Endodermal cell (in vitro differentiated cells): ENCODE data around the gene DCBLD2. TPM values are rescaled to one million over a fixed set of nuclear protein-coding genes. Genes with fewer than 3 reads are reported as not detected.

Source experiments
- DNase-seq: peaks from one replicate; pipeline ENCODE4 v3.0.0-alpha.2; 2017
- H3K27ac ChIP-seq: 2 replicates; pipeline ENCODE4 v1.5.1; 2013; ENCODE audit warnings: mild to moderate bottlenecking, low read depth, low read length, moderate library complexity
- H3K27me3 ChIP-seq: 2 replicates; pipeline ENCODE4 v1.6.1; 2013; ENCODE audit warnings: mild to moderate bottlenecking, low read length, moderate library complexity; ENCODE audit not compliant: insufficient read depth, control insufficient read depth, poor library complexity, severe bottlenecking
- H3K36me3 ChIP-seq: 2 replicates; pipeline ENCODE4 v1.7.0; 2013; ENCODE audit warnings: mild to moderate bottlenecking, low read length, moderate library complexity; ENCODE audit not compliant: control insufficient read depth, insufficient read depth
- H3K4me1 ChIP-seq: one replicate; pipeline ENCODE4 v1.7.0; 2013; ENCODE audit warnings: low read length; ENCODE audit not compliant: control insufficient read depth, insufficient read depth
- H3K4me3 ChIP-seq: 2 replicates; pipeline ENCODE4 v1.5.1; 2013; ENCODE audit warnings: mild to moderate bottlenecking, low read length, moderate library complexity
- H3K9ac ChIP-seq: 2 replicates; pipeline ENCODE4 v1.6.1; 2013; ENCODE audit warnings: mild to moderate bottlenecking, low read length, moderate library complexity; ENCODE audit not compliant: poor library complexity, severe bottlenecking; ENCODE audit errors: extremely low read depth
- H3K9me3 ChIP-seq: 2 replicates; pipeline ENCODE4 v1.6.1; 2013; ENCODE audit warnings: mild to moderate bottlenecking, low read length, moderate library complexity; ENCODE audit not compliant: control insufficient read depth
- H3K27ac Mint-ChIP-seq: 2 replicates; pipeline ENCODE4 v1.8.0; 2020; ENCODE audit warnings: mixed read lengths
- H3K27me3 Mint-ChIP-seq: 2 replicates; pipeline ENCODE4 v1.8.0; 2021; ENCODE audit warnings: mild to moderate bottlenecking, mixed read lengths; ENCODE audit not compliant: insufficient read depth
- H3K36me3 Mint-ChIP-seq: 2 replicates; pipeline ENCODE4 v1.8.0; 2020; ENCODE audit warnings: low read depth, mixed read lengths
- H3K4me1 Mint-ChIP-seq: 2 replicates; pipeline ENCODE4 v1.8.0; 2020; ENCODE audit warnings: mixed read lengths
- H3K4me3 Mint-ChIP-seq: 2 replicates; pipeline ENCODE4 v1.8.0; 2020; ENCODE audit warnings: mild to moderate bottlenecking, moderate library complexity, mixed read lengths
- H3K9me3 Mint-ChIP-seq: 2 replicates; pipeline ENCODE4 v1.8.0; 2020; ENCODE audit warnings: mild to moderate bottlenecking, mixed read lengths
- CTCF ChIP-seq: fragments of 200-600 bp; sonication (generic); conservative IDR thresholded peaks from 2 replicates; pipeline ENCODE4 v1.5.0; 2021; ENCODE audit warnings: antibody characterized with exemption, mild to moderate bottlenecking
- WGBS, 2 experiments: methylation state at CpG; one replicate each; pipeline versions ENCODE4 v1.1.5 to v1.1.7; 2013; ENCODE audit warnings: missing lambda C conversion rate in 2 of 2, mixed read lengths in 1 of 2; ENCODE audit not compliant: insufficient coverage in 1 of 2, insufficient read length in 1 of 2; 5-methylcytosine and 5-hydroxymethylcytosine counted together
- total RNA-seq, 2 donors: library from RNA; stranded (reverse); fragmentation: NEBNext Ultra II Directional in 1 of 2; extraction: Animal tissue kit (Norgen Biotek cat#: 25700) in 1 of 2; gene quantifications; 2 replicates in 1 of 2; 3 replicates in 1 of 2; pipeline ENCODE4 v1.2.1, GENCODE V29; 2021

DCBLD2 gene
- total RNA-seq, 2 donors from 2014 or later, result 70.7 to 80.9 TPM

- no peaks in the 10 kb centered on the region for H3K36me3 ChIP-seq
- DNase-seq, result no peak
- H3K9me3 Mint-ChIP-seq, result no peaks in the 10 kb centered on the region
- H3K9me3 ChIP-seq, result no peaks in the 10 kb centered on the region
- no peaks in the 10 kb centered on the region for H3K4me1 ChIP-seq
- H3K36me3 Mint-ChIP-seq, result no peaks in the 10 kb centered on the region
- peaks cover 52% of the 10 kb centered on the region for H3K27me3 ChIP-seq
- H3K27ac ChIP-seq, result no peak overlapping the region
- H3K4me3 ChIP-seq, result no peak overlapping the region
- WGBS, 2 experiments, result 85 to 88% methylated on average over 1 of the region's 1 CpG
- H3K4me1 Mint-ChIP-seq, result peaks cover 14% of the 10 kb centered on the region
- no peak for TF ChIP-seq CTCF
- H3K27ac Mint-ChIP-seq, result no peak overlapping the region
- peaks cover 47% of the 10 kb centered on the region for H3K27me3 Mint-ChIP-seq
- H3K9ac ChIP-seq, result no peak overlapping the region
- H3K4me3 Mint-ChIP-seq, result no peak overlapping the region
Measured at GRCh38 chr3:98750276-98750919, 151.1 kb downstream of the DCBLD2 start.

GRCh38 chr3:98746882-98747281, 154.6 kb downstream of the DCBLD2 start:
- H3K9ac ChIP-seq, result no peak overlapping the region
- WGBS, 2 experiments, result 80 to 95% methylated on average over 1 to 4 of the region's 4 CpGs
- DNase-seq, result no peak

GRCh38 chr3:98746122-98746521, 155.4 kb downstream of the DCBLD2 start:
- no peak for DNase-seq
- Histone ChIP-seq H3K27ac (no peak overlapping the region), H3K9ac (no peak overlapping the region), H3K9me3 (no peaks in the 10 kb centered on the region), H3K4me3 (no peak overlapping the region), H3K4me1 (no peaks in the 10 kb centered on the region), H3K27me3 (peaks cover 19% of the 10 kb centered on the region), H3K36me3 (no peaks in the 10 kb centered on the region)
- WGBS, 2 experiments, result 94 to 100% methylated on average over 3 to 4 of the region's 4 CpGs
- H3K9me3 Mint-ChIP-seq, result no peaks in the 10 kb centered on the region
- H3K27me3 Mint-ChIP-seq, result peaks cover 30% of the 10 kb centered on the region
- no peak for TF ChIP-seq CTCF
- no peaks in the 10 kb centered on the region for H3K36me3 Mint-ChIP-seq
- H3K27ac Mint-ChIP-seq, result no peak overlapping the region
- H3K4me1 Mint-ChIP-seq, result peaks cover 17% of the 10 kb centered on the region
- H3K4me3 Mint-ChIP-seq, result no peak overlapping the region

More at GRCh38 chr3:98746882-98747281, 154.6 kb downstream of the DCBLD2 start:
- Mint-ChIP-seq H3K9me3 (no peaks in the 10 kb centered on the region), H3K27ac (no peak overlapping the region), H3K4me3 (no peak overlapping the region), H3K27me3 (peaks cover 31% of the 10 kb centered on the region), H3K36me3 (no peaks in the 10 kb centered on the region), H3K4me1 (peaks cover 14% of the 10 kb centered on the region)
- Histone ChIP-seq H3K9me3 (no peaks in the 10 kb centered on the region), H3K4me3 (no peak overlapping the region), H3K27me3 (peaks cover 24% of the 10 kb centered on the region), H3K36me3 (no peaks in the 10 kb centered on the region), H3K4me1 (no peaks in the 10 kb centered on the region), H3K27ac (no peak overlapping the region)
- no peak for TF ChIP-seq CTCF

Other genes starting within 250 kb of the DCBLD2 start
- 1 to 10 TPM; 8.1 to 9.9 TPM for gene ST3GAL6, start 138.4 kb downstream of the DCBLD2 start, total RNA-seq